Activated CD8-positive, alpha-beta T cell treated with anti-CD3 and anti-CD28 coated beads for 36 hours (primary cell): ENCODE measurements around the gene CLNK. TPM values are rescaled to one million over a fixed set of nuclear protein-coding genes. Genes with fewer than 3 reads are reported as not detected.

Experiments
- ATAC-seq: fragments of 200-7000 bp; cut with Tn5 transposase; one replicate; pipeline ENCODE4 v1.10.0; 2021; ENCODE audit warnings: mild to moderate bottlenecking, moderate library complexity
- CTCF ChIA-PET: fragments of 350-600 bp; sonication (Branson Sonifier 250); formaldehyde crosslinking; loops from one replicate; lab custom pipeline; 2021; ENCODE audit warnings: antibody characterized with exemption; lab: Charles Lee
- POLR2A ChIA-PET: fragments of 350-600 bp; sonication (Branson Sonifier 250); formaldehyde crosslinking; loops from one replicate; lab custom pipeline; 2021; ENCODE audit warnings: antibody characterized with exemption; lab: Charles Lee
- DNase-seq: peaks from one replicate; pipeline ENCODE4 v3.0.0-alpha.2; 2020
- H3K27ac Mint-ChIP-seq: one replicate; pipeline ENCODE4 v1.8.0; 2021; ENCODE audit warnings: mild to moderate bottlenecking, mixed read lengths
- H3K27me3 Mint-ChIP-seq: one replicate; pipeline ENCODE4 v1.8.0; 2021; ENCODE audit warnings: mixed read lengths
- H3K36me3 Mint-ChIP-seq: one replicate; pipeline ENCODE4 v1.8.0; 2021; ENCODE audit warnings: low read depth, mixed read lengths
- H3K4me1 Mint-ChIP-seq: one replicate; pipeline ENCODE4 v1.8.0; 2021; ENCODE audit warnings: low read depth, mixed read lengths
- H3K4me3 Mint-ChIP-seq: one replicate; pipeline ENCODE4 v1.8.0; 2021; ENCODE audit warnings: mild to moderate bottlenecking, moderate library complexity, mixed read lengths
- H3K9me3 Mint-ChIP-seq: one replicate; pipeline ENCODE4 v1.8.0; 2021; ENCODE audit warnings: mixed read lengths
- intact Hi-C: fragments of 100-400 bp; cut with micrococcal nuclease; formaldehyde crosslinking; loops from one replicate; pipeline ENCODE4 v1.10.0; 2022
- total RNA-seq, 2 experiments: library from RNA; stranded (reverse); gene quantifications; one replicate each; pipeline ENCODE4 v1.2.3, GENCODE V29; 2021
- TF ChIP-seq, protein P1 (sequence below): fragments of 200-600 bp; IDR thresholded peaks from one replicate; pipeline ENCODE4 v1.8.0; 2022; ENCODE audit warnings: antibody characterized with exemption, mild to moderate bottlenecking

CLNK gene
- total RNA-seq, 2 experiments from 2014 or later: 0.18 TPM; not detected in 1

DNA sequence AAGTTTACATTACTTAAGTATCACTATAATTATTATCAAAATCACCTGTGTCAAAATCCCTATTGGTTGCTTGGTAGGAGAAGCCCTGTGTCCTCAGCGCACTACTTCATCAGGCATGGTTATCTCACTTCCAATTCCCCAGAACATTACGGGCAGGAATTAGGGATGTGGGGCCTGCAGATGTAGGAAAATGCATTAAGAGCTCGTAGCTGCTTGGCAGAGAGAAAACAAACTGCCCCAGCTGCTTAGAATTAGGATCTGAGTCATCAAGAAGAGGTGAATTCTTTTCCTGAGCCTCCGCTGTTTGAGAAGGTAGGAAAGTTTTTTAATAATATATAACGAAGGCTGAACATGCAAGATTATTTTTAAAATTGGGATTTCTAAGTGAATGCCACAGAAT lies 31.1 kb upstream of the CLNK start:
- peaks cover 5% of the 10 kb centered on the region for H3K27me3 Mint-ChIP-seq
- no peak for ATAC-seq
- TF ChIP-seq, protein P1, sequence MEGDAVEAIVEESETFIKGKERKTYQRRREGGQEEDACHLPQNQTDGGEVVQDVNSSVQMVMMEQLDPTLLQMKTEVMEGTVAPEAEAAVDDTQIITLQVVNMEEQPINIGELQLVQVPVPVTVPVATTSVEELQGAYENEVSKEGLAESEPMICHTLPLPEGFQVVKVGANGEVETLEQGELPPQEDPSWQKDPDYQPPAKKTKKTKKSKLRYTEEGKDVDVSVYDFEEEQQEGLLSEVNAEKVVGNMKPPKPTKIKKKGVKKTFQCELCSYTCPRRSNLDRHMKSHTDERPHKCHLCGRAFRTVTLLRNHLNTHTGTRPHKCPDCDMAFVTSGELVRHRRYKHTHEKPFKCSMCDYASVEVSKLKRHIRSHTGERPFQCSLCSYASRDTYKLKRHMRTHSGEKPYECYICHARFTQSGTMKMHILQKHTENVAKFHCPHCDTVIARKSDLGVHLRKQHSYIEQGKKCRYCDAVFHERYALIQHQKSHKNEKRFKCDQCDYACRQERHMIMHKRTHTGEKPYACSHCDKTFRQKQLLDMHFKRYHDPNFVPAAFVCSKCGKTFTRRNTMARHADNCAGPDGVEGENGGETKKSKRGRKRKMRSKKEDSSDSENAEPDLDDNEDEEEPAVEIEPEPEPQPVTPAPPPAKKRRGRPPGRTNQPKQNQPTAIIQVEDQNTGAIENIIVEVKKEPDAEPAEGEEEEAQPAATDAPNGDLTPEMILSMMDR: no peak
- H3K4me1 Mint-ChIP-seq: peaks cover 8% of the 10 kb centered on the region
- peaks cover 2% of the 10 kb centered on the region for H3K36me3 Mint-ChIP-seq
- H3K4me3 Mint-ChIP-seq: no peak overlapping the region
- CTCF ChIA-PET: no interaction called here
- H3K9me3 Mint-ChIP-seq: peaks cover 8% of the 10 kb centered on the region
- no peak overlapping the region for H3K27ac Mint-ChIP-seq
- intact Hi-C loops: no loop called here
- no peak for DNase-seq
- POLR2A ChIA-PET: interaction anchor here (1.1 kb wide), 1 partner anchor 17 kb away, joined by 3 read pairs; no protein-coding TSS in a partner anchor

GRCh38 chr4:10715135-10715534 lies 30.6 kb upstream of the CLNK start:
- CTCF ChIA-PET: no interaction called here
- intact Hi-C loops: no loop called here
- peaks cover 4% of the 10 kb centered on the region for H3K4me1 Mint-ChIP-seq
- H3K27me3 Mint-ChIP-seq: peaks cover 5% of the 10 kb centered on the region
- POLR2A ChIA-PET: no interaction called here
- H3K9me3 Mint-ChIP-seq: peaks cover 8% of the 10 kb centered on the region
- TF ChIP-seq, protein P1: no peak
- no peak overlapping the region for H3K27ac Mint-ChIP-seq
- H3K4me3 Mint-ChIP-seq: no peak overlapping the region
- ATAC-seq (no peak), DNase-seq (no peak)
- H3K36me3 Mint-ChIP-seq: peaks cover 2% of the 10 kb centered on the region

DNA sequence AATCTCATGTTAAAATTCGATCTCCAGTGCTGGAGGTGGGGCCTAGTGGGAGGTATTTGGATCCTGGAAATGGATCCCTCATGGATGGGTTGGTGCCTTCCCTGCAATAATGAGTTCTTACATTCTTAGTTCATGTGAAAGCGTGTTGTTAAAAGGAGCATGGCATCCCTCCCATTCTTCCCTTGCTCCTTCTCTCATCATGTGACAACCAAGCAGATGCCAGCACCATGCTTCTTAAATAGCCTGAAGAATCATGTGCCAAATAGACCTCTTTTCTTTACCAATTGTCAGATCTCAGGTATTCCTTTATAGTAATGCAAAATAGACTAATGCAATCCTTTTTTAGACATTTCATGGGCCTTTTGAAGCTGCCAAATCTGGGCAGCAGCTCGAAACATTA lies 29.0 kb upstream of the CLNK start:
- intact Hi-C loops: no loop called here
- Mint-ChIP-seq H3K27ac (no peak overlapping the region), H3K4me1 (no peaks in the 10 kb centered on the region), H3K4me3 (no peak overlapping the region), H3K9me3 (peaks cover 8% of the 10 kb centered on the region), H3K27me3 (peaks cover 3% of the 10 kb centered on the region), H3K36me3 (peaks cover 2% of the 10 kb centered on the region)
- ATAC-seq (no peak), DNase-seq (no peak)
- CTCF ChIA-PET: no interaction called here
- TF ChIP-seq, protein P1: no peak
- POLR2A ChIA-PET: interaction anchor here (0.6 kb wide), 1 partner anchor 373 kb away, joined by 3 read pairs; no protein-coding TSS in a partner anchor

DNA sequence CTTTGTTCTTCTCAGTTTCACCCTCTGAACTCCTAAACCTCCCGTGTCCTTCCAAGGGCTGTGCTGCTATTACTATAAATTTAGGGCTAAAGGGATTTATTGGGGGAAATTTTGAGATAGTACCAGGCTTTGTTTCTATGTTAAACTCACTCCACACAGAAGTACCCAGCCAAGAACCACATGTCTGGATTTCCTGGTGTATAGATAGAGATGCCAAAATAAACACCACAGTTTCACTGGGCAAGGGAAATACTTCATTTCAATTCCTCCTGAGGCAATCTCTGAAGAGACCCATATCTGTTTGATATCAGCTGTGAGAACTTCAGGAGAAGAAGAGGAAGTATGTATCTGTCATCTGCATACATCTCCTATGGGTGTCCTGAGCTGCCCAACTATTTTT lies 21.7 kb upstream of the CLNK start:
- Mint-ChIP-seq H3K4me3 (no peak overlapping the region), H3K9me3 (no peaks in the 10 kb centered on the region), H3K36me3 (no peaks in the 10 kb centered on the region), H3K4me1 (no peaks in the 10 kb centered on the region), H3K27me3 (no peaks in the 10 kb centered on the region), H3K27ac (no peak overlapping the region)
- intact Hi-C loops: no loop called here
- POLR2A ChIA-PET: no interaction called here
- ATAC-seq (no peak), DNase-seq (no peak)
- CTCF ChIA-PET: no interaction called here
- TF ChIP-seq, protein P1: no peak

GRCh38 chr4:10704430-10704810 lies 19.9 kb upstream of the CLNK start:
- H3K36me3 Mint-ChIP-seq: no peaks in the 10 kb centered on the region
- no peaks in the 10 kb centered on the region for H3K27me3 Mint-ChIP-seq
- DNase-seq (no peak), ATAC-seq (no peak)
- TF ChIP-seq, protein P1: no peak
- H3K9me3 Mint-ChIP-seq: no peaks in the 10 kb centered on the region
- POLR2A ChIA-PET: no interaction called here
- CTCF ChIA-PET: no interaction called here
- no peak overlapping the region for H3K4me3 Mint-ChIP-seq
- no peaks in the 10 kb centered on the region for H3K4me1 Mint-ChIP-seq
- H3K27ac Mint-ChIP-seq: no peak overlapping the region
- intact Hi-C loops: no loop called here
